ENCODE results near the gene GPR183. TPM values are rescaled to one million over a fixed set of nuclear protein-coding genes. Genes with fewer than 3 reads are reported as not detected.
A peak's percentile ranks its signal among the peaks of the same experiment; 100 is the strongest.

The GPR183 gene
- total and polyA plus RNA-seq, 10 of the 15 experiments (the other 5 are each of a cell fraction or from before 2014, with no cell fraction given) = 134 to 669 (median 225) TPM

- TF ChIP-seq, protein P1, sequence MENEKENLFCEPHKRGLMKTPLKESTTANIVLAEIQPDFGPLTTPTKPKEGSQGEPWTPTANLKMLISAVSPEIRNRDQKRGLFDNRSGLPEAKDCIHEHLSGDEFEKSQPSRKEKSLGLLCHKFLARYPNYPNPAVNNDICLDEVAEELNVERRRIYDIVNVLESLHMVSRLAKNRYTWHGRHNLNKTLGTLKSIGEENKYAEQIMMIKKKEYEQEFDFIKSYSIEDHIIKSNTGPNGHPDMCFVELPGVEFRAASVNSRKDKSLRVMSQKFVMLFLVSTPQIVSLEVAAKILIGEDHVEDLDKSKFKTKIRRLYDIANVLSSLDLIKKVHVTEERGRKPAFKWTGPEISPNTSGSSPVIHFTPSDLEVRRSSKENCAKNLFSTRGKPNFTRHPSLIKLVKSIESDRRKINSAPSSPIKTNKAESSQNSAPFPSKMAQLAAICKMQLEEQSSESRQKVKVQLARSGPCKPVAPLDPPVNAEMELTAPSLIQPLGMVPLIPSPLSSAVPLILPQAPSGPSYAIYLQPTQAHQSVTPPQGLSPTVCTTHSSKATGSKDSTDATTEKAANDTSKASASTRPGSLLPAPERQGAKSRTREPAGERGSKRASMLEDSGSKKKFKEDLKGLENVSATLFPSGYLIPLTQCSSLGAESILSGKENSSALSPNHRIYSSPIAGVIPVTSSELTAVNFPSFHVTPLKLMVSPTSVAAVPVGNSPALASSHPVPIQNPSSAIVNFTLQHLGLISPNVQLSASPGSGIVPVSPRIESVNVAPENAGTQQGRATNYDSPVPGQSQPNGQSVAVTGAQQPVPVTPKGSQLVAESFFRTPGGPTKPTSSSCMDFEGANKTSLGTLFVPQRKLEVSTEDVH (IDR thresholded peaks at IDR 0.05; ENCODE audit: low read depth, partially characterized antibody) = no peak
- TF ChIP-seq KAT2A (conservative IDR thresholded peaks at IDR 0.05; ENCODE audit: control insufficient read depth, low read depth, low read length) = no peak
- no peak for TF ChIP-seq E2F4 (IDR thresholded peaks at IDR 0.05; ENCODE audit: low read depth, low read length)
- TF ChIP-seq CBFB (IDR thresholded peaks at IDR 0.05; ENCODE audit: low read depth) = 0 out of 2 replicates have a peak, but pooled peaks have one; percentile 56
- TF ChIP-seq RB1 (IDR thresholded peaks at IDR 0.05; ENCODE audit: borderline replicate concordance) = no peak; the same call in 1 of the 2 replicates
- peak; percentile 98 for TF ChIP-seq POLR2AphosphoS5 (IDR thresholded peaks at IDR 0.05; ENCODE audit: low read length)
- TF ChIP-seq ETV6 (conservative IDR thresholded peaks at IDR 0.05 in 1 of 2, IDR thresholded peaks at IDR 0.05 in 1 of 2; ENCODE audit: borderline replicate concordance in 1 of 2, low read depth in 1 of 2) = no peak
- TF ChIP-seq SREBF2 (IDR thresholded peaks at IDR 0.05; ENCODE audit: low read length) = no peak
- peak; percentile 88 for TF ChIP-seq ZNF687 (IDR thresholded peaks at IDR 0.05)
- TF ChIP-seq RELB (IDR thresholded peaks at IDR 0.05; ENCODE audit: low read depth) = peak; percentile 87
- TF ChIP-seq CREM (IDR thresholded peaks at IDR 0.05; ENCODE audit: low read depth) = peak; percentile 41; the same call in 1 of the 2 replicates
- TF ChIP-seq FOXK2 (IDR thresholded peaks at IDR 0.05) = no peak
- peak; percentile 57 to 79; a peak in 1 of 4 replicates for TF ChIP-seq EP300 (IDR thresholded peaks at IDR 0.05; ENCODE audit: borderline replicate concordance in 1 of 2, control insufficient read depth in 1 of 2, low read depth in 2 of 2, low read length in 2 of 2)
- TF ChIP-seq POU2F2 (IDR thresholded peaks at IDR 0.05; ENCODE audit: borderline replicate concordance, low read depth, low read length) = peak; percentile 92
- TF ChIP-seq, protein P2, sequence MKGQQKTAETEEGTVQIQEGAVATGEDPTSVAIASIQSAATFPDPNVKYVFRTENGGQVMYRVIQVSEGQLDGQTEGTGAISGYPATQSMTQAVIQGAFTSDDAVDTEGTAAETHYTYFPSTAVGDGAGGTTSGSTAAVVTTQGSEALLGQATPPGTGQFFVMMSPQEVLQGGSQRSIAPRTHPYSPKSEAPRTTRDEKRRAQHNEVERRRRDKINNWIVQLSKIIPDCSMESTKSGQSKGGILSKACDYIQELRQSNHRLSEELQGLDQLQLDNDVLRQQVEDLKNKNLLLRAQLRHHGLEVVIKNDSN (IDR thresholded peaks at IDR 0.05; ENCODE audit: borderline replicate concordance, extremely low read length, insufficient read depth, low read depth, low read length) = no peak
- peak; percentile 54 to 92 for TF ChIP-seq SRF (IDR thresholded peaks at IDR 0.05; ENCODE audit: low read depth in 2 of 2, low read length in 2 of 2)
- TF ChIP-seq MTA2 (IDR thresholded peaks at IDR 0.05; ENCODE audit: low read depth) = peak; percentile 67; the same call in 1 of the 2 replicates
- peak; percentile 23; the same call in 1 of the 2 replicates for TF ChIP-seq BCL11A (IDR thresholded peaks at IDR 0.05; ENCODE audit: low read depth, low read length)
Observed at GRCh38 chr13:99307247-99307646, at the start of gene GPR183 (continued).

Data from GM12878 (cell line).